Glomerular endothelial cell (primary cell): Measurements from ENCODE around the gene ARHGAP15. TPM values are rescaled to one million over a fixed set of nuclear protein-coding genes. Genes with fewer than 3 reads are reported as not detected.

Experiments
- DNase-seq: peaks from one replicate; pipeline ENCODE4 v3.0.0-alpha.2; 2011; ENCODE audit warnings: low read depth, low spot score; ENCODE audit errors: extremely low read depth
- total RNA-seq: library from RNA; depleted of rRNA; stranded (reverse); fragments of >200 nt; gene quantifications from 2 replicates; pipeline ENCODE4 v1.2.3, GENCODE V29; 2015

The ARHGAP15 gene
- total RNA-seq, 1 donor from 2014 or later: not detected

DNA sequence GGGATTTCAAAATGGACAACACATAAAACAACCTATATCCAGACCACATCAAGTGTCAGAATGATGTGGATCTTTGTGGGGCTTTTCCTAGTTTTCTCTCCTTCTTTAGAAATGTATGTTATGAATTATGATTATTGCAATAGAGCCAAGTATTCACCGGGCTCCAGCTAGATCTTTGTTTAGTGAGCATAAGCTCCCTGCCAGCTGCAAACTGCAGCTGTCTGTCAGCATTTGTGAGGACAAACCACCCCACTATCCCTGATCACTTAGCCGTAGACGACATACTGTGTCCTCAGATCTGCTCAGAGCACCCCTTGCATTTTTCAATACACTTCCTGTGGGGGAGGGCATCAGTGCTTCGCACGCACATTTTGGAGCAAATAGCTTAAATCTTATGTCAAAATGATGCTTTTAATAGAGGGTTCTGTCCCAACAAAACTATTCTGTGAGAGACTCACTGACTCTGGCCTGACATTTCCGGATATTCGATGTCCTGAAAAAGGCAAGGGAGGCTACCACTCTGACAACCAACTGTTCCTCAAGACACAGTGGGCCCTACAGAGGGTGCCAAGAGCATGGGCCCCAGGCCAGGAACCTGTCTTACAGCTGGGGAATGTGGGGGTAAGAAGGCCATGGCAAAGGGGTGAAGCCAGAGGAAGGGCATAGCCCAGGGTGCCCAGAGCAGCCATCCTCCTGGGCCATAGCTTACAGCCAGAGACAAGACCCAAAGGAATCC, 346.0 kb downstream of the ARHGAP15 start:
- DNase-seq: no peak

DNA sequence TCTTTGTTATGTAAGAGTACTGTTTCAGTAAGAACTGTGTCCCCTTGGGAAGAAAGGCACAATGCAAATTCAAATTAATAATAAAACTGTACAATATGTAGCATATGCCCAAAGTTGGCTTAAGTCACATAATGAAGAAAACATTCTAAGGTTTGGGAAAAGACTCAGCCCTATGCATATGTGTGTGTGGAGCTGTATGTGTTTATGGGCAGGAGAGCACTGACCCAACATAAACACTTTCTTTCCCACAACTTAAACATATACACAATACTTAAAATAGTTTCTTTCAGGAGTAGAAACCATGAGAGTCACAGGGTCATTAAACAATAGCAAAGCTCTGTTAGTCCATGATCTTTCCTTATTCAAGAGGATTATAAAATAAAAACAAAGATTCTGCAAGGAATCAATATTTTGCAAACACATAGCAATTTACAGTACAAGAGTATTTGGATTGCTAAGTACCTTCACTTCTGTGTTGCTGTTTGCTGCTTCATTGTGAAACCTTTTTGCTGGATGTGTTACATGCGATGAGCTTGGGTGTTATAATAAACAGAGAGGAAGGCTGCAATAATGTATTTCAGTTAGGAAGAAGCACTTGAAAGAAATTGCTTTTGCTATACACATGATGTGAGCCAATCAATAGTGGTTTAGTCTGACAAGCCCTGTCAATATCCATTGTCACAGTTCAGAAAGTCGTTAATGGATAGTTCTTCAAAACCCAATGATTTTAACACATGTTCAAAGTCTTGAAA, 347.3 kb downstream of the ARHGAP15 start:
- no peak for DNase-seq

DNA sequence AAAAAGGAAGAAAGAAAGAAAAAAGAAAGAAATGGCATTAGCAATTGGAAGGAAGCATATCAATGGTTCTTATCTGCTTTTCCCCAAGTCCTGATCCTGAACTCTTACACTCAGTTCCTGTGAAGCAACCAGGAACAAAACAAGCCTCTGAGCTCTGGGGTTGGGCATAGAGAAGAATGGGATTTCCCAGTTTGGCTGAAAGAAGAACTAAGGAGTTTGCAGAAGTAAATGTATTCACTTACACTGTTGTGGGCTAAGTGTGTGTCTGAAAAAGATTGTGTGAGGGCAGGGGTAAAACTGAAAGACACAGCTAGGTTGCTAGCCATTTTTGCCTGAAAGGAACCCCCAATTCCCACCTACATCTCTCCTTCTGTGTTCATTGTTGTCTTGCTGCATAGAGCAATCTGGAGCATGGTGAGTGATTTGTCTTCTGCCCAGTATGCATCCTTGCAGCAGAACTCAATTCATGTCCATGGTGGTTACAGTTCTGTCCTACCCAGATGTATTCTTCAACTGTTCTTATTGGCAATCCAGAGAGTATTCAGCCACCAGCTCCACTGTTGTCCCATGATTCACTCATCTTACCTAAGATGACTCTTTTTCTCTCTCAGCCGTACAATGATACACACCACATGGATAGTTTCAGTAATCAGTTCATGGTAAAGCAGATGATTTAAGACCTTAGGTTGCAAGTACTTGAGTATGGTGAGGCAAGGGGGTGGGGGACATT, 348.7 kb downstream of the ARHGAP15 start:
- no peak for DNase-seq

DNA sequence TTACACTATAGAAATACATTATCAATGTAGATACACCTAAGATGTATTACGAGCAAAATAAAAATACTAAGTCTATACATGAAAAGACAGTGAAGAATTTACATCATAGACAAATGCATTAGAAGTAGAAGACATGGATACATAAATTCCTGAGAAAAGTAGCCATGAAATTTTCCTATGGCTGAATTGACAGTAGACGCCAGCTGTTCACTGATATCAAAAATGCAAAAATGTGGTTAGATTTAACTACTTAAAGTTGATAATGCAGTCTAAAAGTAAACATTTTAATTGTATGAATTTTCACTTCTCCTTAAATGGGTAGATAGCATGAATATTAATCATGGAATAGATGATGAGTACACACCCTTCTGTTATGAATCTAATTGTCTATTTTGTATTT, 350.9 kb downstream of the ARHGAP15 start:
- no peak for DNase-seq

GRCh38 chr2:143480601-143481236, 351.5 kb downstream of the ARHGAP15 start:
- no peak for DNase-seq

GRCh38 chr2:143481237-143481623, 352.0 kb downstream of the ARHGAP15 start:
- no peak for DNase-seq

DNA sequence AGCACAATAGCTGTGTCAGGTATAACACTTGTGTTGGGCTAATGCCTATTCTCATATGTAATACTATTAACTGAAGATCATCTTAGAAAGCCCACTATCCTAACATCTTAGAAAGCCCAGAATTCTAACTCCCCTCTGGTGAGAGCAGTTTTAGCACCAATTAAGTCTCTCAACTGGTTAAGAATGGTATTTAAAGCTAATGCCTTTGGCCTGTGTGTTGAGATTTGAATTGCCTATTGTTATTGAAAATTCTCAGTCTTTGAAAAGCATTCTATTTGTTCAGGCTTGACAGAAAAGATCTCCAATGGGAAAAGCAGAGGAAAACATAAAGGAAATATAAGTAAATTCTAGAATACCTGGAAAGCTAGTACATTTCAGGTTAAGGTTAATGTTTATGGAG, 352.5 kb downstream of the ARHGAP15 start:
- no peak for DNase-seq

- DNase-seq: no peak
Observed at GRCh38 chr2:143482316-143482715, 353.1 kb downstream of the ARHGAP15 start.

DNA sequence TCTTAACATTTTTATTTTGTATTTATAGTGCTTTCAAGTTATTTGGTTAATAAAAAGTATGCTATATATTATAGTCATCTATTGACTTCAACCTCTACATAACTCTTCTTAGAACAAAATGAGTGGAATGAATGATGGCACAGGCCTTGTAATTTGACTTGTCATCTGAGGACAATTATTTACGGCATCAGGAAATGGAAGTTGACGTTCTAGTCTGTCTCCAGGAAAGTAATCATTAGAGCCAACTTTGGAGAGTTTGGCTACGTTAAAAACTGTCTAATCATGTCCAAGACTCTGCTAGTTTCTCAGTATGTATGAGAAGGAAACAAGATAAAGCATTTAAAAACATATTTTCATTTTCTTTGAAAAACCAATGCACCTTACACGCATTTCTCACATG, 353.6 kb downstream of the ARHGAP15 start:
- no peak for DNase-seq

GRCh38 chr2:143486976-143487375, 357.8 kb downstream of the ARHGAP15 start:
- DNase-seq: no peak

- DNase-seq: peak; percentile 42
Observed at GRCh38 chr2:143489145-143489544, 359.9 kb downstream of the ARHGAP15 start.

DNA sequence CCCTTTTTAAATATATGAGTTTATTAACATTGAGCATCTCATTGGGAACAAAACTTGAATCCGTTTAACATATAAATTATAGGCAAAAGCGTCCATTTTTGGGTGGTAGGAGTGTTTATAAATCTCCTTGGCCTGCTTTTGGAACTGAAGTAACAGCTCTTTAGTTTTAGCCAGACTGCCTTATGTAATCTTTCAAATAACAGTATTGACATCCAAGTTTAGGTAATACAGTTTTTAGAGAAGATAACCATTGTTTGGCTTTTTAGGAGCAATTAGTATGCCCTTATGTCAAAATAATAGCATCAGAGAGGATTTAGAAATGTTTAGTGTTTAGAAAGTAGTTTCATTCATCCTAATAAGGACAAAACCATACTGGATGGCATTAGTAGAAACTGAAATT, 361.9 kb downstream of the ARHGAP15 start:
- no peak for DNase-seq

DNA sequence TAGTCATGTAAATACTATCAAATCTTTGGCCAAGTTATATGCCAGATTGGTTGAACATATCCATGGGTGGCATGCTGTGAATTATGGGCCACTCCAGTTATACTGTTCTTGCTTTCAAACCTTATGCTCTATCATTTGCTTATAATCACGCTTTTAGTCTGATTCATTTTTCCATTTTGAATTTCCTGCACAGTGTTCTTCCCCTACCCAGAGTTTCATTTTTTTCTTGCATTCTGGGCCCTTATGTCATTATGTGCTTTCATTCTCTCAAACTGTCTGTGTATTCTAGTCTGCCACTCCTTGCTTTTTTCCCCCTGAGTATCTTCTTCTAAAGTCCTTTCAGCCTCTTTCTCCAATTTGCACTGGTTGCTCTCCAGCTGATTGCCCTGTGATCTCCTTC, 364.1 kb downstream of the ARHGAP15 start:
- no peak for DNase-seq

GRCh38 chr2:143497726-143498125, 368.5 kb downstream of the ARHGAP15 start:
- DNase-seq: no peak

DNA sequence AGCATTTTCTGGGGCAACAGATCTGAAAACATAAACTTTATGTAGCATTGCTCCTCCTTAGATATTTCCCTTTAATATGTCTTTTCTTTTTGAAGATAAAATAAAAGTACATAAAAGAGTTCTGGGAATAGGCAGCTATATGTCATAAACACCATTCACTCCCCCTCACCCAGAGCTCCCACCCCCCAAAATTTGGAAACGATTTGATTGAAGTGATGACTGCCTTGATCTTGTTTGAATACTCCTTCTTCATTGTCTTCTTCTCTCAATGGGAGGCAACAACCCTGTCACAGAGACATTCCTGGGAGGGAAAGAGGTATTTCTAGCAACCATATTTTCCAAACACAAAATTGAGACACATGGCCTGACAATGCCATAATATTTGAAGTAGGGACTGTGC, 369.3 kb downstream of the ARHGAP15 start:
- DNase-seq: no peak

DNA sequence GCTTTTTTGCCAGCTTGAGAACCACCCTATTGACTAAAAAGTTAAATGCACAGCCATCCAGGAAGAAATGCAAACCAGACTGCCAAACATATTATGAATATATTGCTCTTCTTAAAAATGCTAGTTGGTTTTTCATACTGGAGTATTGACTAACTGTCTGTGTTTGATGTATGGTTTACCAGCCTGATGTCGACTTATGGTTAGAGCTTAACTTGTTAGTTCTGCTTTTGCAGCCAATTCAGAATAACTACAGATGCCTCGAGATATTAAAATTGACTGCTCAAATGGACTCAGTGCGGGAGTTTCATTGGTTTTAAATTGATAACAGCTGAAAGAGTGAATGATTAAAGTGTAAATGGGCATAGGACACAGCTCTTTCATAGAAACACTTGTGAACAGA, 369.8 kb downstream of the ARHGAP15 start:
- DNase-seq: no peak

DNA sequence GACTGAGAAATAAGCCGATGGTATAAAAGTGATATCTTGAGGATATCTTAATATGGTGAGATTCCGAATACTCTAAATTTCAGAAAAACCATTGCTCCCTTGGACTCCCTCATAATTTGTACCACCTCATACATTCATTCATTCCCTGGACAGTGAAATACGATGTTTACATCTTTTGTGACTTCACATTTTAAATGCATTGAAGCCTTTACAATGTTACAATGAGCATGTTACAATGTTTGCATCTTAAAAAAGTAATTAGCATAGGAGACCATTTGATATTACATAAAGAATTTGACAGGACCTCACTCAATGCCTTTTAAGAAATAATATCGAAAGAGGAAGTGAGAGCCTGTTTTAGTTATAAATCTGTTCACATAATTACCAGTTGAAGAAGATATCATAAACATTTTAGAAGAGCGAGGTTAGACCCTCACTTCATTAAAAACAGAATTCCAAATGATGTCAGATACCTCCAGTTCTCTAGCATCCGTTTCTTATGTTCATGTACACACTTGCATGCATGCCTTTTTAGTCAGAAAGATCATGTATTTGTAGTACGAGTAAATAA, 372.0 kb downstream of the ARHGAP15 start:
- DNase-seq: no peak

GRCh38 chr2:143503280-143503679, 374.1 kb downstream of the ARHGAP15 start:
- DNase-seq: no peak

GRCh38 chr2:143504397-143504796, 375.2 kb downstream of the ARHGAP15 start:
- no peak for DNase-seq

- no peak for DNase-seq
Observed at GRCh38 chr2:143505542-143505941, 376.3 kb downstream of the ARHGAP15 start.

GRCh38 chr2:143513081-143513480, 383.9 kb downstream of the ARHGAP15 start:
- DNase-seq: peak; percentile 39
